Raji (cell line): Measurements from ENCODE around the gene OR10A2.

ENCODE experiments used
- POLR2A ChIP-seq: IDR thresholded peaks from 2 replicates; pipeline ENCODE4 v1.6.1; 2011; ENCODE audit warnings: low read depth, low read length, control low read depth; ENCODE audit not compliant: insufficient read depth

The OR10A2 gene

GRCh38 chr11:6862961-6863360 lies at the start of gene OR10A2:
Gene OR10A2, plus strand, starts transcription at chr11:6863057. Its CDS starts 6,698 bp downstream, at chr11:6869755.
- TF ChIP-seq POLR2A, result no peak

GRCh38 chr11:6813656-6814055 lies 49.2 kb upstream of the OR10A2 start:
- TF ChIP-seq POLR2A, result no peak

GRCh38 chr11:6817694-6818093 lies 45.2 kb upstream of the OR10A2 start:
- no peak for TF ChIP-seq POLR2A

GRCh38 chr11:6818967-6819366 lies 43.9 kb upstream of the OR10A2 start:
- TF ChIP-seq POLR2A, result no peak

GRCh38 chr11:6824136-6824823 lies 38.6 kb upstream of the OR10A2 start:
- no peak for TF ChIP-seq POLR2A

- TF ChIP-seq POLR2A, result no peak
Measured at GRCh38 chr11:6825231-6825744, 37.6 kb upstream of the OR10A2 start.

GRCh38 chr11:6828103-6828502 lies 34.8 kb upstream of the OR10A2 start:
- TF ChIP-seq POLR2A, result no peak

- no peak for TF ChIP-seq POLR2A
Measured at GRCh38 chr11:6833356-6833755, 29.5 kb upstream of the OR10A2 start.

GRCh38 chr11:6834021-6834420 lies 28.8 kb upstream of the OR10A2 start:
- TF ChIP-seq POLR2A, result no peak

- TF ChIP-seq POLR2A, result no peak
Measured at GRCh38 chr11:6841694-6842093, 21.2 kb upstream of the OR10A2 start.

- no peak for TF ChIP-seq POLR2A
Measured at GRCh38 chr11:6843670-6844069, 19.2 kb upstream of the OR10A2 start.

- no peak for TF ChIP-seq POLR2A
Measured at GRCh38 chr11:6844356-6844755, 18.5 kb upstream of the OR10A2 start.

GRCh38 chr11:6845383-6845782 lies 17.5 kb upstream of the OR10A2 start, which contains the start of gene OR10A5:
Gene OR10A5, plus strand, starts transcription at chr11:6845683. Its CDS starts 0 bp downstream, at chr11:6845683.
- no peak for TF ChIP-seq POLR2A

GRCh38 chr11:6850526-6850925 lies 12.3 kb upstream of the OR10A2 start:
- TF ChIP-seq POLR2A, result no peak

- TF ChIP-seq POLR2A, result no peak
Measured at GRCh38 chr11:6855971-6856541, 6.8 kb upstream of the OR10A2 start.

- no peak for TF ChIP-seq POLR2A
Measured at GRCh38 chr11:6856871-6857270, 6.0 kb upstream of the OR10A2 start.
